HG02623 (cell line): ENCODE measurements around the gene SLC10A2.
A peak's percentile ranks its signal among the peaks of the same experiment; 100 is the strongest.
"Not testable (repeated sequence)": the region's sequence is repeated elsewhere in the genome, so short reads cannot be mapped to it uniquely, and the experiment has no call there.

ENCODE experiments used
- ATAC-seq: cut with Tn5 transposase; IDR thresholded peaks from one replicate; pipeline ENCODE4 v1.9.1; 2021; ENCODE audit warnings: moderate library complexity; ENCODE audit not compliant: unreplicated experiment

The SLC10A2 gene, protein sequence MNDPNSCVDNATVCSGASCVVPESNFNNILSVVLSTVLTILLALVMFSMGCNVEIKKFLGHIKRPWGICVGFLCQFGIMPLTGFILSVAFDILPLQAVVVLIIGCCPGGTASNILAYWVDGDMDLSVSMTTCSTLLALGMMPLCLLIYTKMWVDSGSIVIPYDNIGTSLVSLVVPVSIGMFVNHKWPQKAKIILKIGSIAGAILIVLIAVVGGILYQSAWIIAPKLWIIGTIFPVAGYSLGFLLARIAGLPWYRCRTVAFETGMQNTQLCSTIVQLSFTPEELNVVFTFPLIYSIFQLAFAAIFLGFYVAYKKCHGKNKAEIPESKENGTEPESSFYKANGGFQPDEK

DNA sequence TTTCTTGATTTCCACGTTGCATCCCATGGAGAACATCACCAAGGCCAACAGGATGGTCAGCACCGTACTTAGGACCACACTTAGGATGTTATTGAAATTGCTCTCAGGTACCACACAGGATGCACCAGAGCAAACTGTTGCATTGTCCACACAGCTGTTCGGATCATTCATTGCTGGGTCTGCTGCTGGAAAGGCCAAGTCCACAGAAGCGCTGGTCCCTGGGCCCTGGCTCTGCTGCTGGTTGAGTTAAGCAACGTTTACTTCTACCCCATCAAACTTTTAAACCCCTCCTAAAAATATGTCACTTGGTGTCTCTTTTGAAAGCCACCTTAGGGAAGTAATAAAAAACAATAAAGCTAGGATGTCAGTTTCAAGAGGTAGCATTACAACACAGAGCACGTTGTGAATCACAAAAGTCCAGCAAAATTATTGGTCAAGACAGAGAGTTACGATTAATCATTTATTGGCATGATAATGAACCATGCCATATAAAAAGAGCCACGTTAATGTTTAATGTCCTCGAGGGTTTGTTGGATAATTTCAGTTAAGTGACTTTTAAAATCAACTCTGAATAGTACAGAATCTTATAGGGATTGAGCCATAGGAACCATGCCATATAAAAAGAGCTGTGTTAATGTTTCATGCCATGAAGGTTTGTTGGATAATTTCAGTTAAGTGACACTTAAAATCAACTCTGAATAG is at the start of gene SLC10A2:
Gene SLC10A2, minus strand, starts transcription at position 339 of the 702 bp plus-strand sequence. Its CDS starts 168 bp downstream, at position 171.
- no peak for ATAC-seq

DNA sequence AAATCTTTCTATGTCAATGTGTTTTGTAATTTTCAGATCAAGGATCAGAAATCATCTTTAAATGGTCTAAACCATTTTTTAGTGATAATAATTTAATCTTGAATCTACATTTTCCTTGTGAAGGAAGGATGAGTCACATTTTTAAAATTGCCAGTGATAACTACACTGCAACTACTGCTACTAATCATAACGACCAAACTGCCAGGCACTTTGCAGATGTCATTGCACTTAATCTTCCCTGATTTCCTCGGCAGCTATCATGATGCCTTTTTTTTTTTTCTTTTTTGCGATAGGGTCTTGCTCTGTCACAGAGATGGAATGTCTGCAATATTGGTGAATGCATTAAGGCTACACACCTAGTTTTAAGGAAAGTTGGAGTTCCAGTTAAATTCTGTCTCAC is 41.4 kb upstream of the SLC10A2 start:
- no peak for ATAC-seq

DNA sequence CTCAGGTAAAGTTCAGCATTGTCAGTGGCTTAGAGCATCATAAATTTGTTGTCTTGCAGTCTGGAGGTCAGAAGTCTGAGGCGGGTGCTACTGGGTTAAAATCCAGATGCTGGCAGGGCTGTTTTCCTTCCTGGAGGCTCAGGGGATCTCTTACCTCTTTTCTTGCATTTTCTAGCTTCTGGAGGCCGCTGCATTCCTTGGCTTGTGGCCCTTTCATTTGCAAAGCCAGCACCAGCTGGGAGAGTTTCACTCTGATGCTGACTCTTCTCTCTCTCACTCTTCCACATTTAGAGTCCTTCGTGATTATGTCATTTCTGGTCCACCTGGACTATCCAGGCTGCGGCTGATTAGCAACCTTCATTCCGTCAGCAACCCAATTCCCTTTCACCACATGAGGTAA is 38.1 kb upstream of the SLC10A2 start:
- no peak for ATAC-seq

DNA sequence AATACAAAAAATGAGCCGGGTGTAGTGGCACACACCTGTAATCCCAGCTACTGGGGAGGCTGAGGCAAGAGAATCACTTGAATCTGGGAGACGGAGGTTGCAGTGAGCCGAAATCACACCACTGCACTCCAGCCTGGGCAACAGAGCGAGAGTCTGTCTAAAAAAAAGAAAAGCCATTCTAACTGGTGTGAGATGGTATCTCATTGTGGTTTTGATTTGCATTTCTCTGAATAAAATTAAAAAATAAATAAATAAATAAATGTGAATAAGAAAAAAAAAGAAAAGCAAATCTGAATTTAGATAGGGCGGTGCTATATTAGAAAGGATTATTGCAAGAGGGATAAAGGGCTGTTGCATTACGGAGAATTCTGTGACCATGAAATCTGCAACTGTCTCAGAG is 37.2 kb upstream of the SLC10A2 start:
- ATAC-seq, result not testable (repeated sequence)

DNA sequence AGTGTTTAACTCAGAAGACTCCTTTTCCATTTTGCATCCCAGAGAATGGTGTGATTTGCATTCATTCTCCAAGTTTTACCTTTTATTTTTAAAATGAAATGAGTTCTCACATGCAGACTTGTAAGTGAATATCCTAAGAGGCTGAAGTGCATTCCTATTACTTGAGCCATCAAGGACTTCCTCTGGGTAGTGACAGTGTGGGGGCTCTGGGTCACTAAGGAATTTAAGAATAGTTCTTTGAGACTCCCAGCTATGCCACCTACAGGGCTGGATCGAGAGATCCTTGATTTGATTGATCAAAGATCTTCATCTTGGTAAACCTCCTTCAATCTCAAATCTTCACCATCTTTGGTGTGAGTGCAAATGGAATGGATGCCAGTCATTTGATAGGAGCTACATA is 36.3 kb upstream of the SLC10A2 start:
- no peak for ATAC-seq

DNA sequence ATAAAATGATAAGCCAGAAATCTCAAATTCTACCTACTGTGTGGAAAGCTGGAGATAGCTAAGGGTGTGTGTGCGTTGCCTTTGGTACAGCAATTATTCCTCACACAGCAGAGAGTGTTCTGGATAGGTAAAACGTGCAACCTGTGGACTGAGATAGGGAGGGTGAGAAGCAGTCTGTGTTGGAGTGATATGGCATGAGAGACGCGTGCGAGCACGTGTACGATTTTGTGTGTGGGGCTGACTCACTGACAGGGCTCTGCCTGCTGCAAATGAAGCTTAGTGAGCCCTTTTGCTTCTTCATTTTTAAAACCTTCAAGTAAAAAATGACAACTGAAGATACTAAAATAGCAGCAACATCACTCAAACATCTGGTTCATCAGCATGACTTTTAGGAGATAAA is 35.7 kb upstream of the SLC10A2 start:
- no peak for ATAC-seq

DNA sequence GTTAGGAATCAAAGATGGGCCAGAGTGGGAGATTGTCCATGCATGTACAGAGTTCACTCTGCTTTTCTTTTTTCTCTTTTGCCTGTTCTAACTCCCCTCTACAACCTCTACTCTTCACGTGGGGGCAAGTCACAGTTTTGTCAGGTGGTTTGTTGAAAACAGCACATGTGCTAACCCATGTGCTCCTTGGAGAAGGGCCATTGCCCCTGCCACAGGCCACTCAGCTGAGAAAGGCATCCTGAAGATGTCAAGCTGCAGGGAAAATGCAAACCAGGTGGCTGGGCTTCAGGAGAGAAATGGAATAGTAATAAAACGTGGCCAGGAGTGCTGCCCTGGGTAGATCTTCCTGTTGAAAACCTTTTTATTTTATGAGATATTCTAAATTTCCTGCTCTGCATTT is 35.3 kb upstream of the SLC10A2 start:
- ATAC-seq, result no peak

DNA sequence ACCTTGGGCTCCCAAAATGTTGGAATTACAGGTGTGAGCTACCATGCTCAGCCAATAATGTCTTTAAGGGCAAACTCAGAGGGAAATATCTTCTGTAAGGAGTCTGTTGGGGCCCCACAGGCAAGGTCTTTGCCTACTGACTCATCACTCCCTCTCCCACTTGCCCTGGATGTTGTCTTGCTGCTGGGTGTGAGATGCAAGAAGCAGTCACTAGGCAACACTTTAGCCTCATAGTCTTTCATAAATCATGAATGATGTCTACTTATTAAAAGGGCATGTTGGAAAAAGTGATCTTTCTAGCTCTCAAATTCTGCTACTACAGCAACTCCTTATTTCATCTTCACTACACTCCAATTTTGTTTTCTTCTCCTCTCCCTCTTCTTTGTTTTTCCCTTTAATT is 34.6 kb upstream of the SLC10A2 start:
- no peak for ATAC-seq

DNA sequence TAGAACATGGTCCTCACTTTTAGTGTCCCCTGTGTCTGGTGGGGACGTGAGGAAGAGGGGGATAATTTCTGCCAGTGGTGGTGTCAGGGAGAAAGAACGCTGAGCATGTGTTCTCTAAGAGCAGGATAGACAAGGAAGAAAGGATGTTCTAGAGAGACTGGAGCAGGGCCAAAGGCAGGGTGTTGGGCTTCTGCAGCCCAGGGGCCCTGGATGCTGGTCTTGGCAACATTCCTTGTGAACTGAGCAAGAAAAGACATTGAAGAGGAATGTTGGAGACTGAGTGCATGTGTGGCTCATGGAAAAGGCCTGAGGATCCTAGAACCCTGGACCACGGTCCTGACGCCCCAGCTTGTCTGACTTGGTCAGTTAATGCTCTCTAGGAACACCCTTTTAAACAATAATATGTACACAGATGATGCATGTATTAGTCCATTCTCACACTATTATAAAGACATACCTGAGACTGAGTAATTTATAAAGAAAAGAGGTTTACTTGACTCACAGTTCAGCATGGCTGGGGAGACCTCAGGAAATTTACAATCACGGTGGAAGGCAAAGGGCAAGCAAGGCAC is 33.6 kb upstream of the SLC10A2 start:
- ATAC-seq, result no peak

DNA sequence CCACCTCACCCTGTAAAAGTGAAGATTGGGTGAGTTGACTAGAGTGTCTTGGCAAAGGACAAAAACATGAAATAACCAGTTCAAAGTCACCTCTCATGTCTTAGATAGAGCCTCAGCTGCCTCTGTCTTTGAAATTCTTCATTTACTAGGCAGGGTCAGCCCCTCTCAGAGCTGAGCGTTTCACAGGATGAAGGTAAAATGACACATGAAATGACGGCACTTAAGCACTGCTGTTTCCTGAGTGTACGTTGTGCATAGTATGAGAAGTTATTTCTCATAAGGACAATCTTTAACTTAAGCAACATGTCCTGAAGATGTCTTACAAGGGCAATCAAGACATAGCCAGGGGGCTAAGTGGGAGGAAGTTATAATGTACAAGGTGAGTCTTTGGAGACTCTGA is 32.3 kb upstream of the SLC10A2 start:
- no peak for ATAC-seq

DNA sequence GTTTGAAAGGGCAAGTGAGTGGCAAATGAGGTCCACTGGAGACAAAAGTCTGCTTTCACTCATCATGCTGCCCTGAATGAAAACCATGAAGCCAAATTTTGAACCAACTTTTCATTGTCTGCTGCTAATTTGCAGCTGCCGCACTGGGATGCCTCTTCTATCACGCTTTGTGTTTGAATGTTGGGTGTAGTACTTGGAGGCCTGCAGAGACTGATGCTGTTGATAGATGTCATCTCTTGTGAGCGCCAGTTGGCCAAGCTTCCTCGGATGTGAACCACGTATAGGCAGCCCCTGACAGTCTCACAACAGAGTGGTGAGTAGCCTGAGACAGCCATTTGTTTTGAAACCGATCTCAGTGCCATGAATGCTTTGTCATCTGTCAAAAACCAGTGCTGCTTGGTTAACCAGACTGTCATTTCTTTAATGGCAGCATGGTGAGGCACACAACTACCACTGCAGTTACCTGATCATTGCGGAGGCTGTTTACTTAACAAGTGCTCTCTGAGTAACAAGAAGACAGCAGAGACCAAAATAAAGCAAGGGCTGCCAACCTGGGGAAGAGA is 31.2 kb upstream of the SLC10A2 start:
- no peak for ATAC-seq

DNA sequence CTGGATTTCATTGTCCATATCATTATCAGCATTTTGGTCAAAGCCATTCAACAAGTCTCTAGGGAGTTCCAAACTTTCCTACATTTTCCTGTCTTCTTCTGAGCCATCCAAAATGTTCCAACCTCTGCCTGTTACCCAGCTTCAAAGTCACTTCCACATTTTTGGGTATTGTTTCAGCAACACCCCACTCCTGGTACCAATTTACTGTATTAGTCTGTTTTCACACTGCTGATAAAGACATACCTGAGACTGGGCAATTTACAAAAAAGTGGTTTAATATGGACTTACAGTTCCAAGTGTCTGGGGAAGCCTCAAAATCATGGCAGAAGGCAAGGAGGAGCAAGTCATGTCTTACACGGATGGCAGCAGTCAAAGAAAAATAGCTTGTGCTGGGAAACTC is 27.4 kb upstream of the SLC10A2 start:
- not testable (repeated sequence) for ATAC-seq

DNA sequence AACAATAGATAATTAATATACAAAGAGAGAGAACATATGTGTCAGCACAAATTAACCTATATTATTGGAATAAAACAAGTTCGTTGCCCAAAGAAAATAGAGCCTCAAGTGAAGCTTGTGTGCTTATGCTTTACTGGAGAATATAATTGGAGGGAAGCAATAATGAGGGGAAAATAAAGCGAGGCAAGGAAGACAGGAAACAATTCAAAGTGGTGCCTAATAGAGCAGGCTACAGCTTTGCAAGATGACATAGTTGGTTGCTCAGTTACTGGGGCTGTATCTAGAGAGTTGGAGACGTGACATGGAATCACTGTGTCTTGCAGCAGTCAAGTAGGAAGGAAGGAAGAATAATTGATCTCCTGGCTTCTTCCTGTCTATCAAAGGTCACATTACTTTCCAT is 21.1 kb upstream of the SLC10A2 start:
- no peak for ATAC-seq

DNA sequence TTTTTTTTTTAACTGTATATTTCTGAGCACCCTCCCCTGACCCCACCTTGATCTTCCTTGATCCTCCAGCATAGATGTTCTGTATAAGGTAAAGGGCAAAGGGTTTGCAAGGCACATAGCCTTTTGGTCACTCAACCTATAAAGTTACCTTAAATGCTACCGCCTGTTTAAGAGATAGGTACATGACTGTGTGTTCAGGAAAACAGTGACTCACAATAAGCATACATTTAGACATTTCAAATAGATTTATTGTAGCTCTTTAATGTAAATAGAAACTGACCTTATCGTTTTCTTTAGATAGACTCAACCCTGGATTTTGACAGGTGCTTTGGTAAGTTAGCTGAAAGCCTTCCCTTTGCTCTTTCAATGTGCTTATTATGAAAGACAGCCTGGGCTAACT is 15.2 kb upstream of the SLC10A2 start:
- ATAC-seq, result no peak

DNA sequence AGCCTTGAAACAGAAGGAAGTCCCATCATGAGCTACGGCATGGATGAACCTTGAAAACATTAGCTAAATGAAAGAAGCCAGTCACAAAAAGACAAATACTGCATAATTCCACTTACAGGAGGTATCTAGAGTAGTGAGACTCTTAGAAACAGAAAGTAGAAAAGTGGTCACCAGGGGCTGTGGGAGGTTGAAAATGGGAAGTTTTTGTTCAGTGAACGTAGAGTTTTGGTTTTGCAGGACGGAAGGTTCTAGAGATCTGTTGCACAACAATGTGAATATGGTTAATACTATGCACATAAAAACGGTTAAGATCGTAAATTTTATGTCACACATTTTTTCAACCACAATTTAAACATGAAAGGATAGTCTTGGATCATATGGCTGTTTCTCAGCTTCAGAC is 11.9 kb upstream of the SLC10A2 start:
- ATAC-seq, result peak; percentile 98

DNA sequence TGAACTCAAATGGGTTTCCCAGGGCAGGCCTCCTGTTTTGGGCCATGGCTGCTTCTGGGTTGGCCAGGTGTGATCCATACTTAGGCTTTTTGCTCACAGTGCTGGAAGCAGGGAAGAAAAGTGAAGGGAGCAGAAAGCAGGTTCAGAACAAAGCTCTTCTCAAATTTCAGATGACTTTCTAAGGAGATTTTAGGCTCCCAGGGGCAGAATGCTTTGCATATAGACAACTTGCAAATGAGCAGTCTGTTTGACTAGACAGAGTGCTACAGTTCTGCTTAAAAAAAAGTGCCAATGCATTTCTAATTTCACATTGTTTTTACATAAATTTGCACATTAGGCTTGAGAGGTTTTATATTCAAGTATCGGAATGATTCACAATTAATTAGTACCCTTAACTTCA is 2.6 kb upstream of the SLC10A2 start:
- ATAC-seq, result no peak

DNA sequence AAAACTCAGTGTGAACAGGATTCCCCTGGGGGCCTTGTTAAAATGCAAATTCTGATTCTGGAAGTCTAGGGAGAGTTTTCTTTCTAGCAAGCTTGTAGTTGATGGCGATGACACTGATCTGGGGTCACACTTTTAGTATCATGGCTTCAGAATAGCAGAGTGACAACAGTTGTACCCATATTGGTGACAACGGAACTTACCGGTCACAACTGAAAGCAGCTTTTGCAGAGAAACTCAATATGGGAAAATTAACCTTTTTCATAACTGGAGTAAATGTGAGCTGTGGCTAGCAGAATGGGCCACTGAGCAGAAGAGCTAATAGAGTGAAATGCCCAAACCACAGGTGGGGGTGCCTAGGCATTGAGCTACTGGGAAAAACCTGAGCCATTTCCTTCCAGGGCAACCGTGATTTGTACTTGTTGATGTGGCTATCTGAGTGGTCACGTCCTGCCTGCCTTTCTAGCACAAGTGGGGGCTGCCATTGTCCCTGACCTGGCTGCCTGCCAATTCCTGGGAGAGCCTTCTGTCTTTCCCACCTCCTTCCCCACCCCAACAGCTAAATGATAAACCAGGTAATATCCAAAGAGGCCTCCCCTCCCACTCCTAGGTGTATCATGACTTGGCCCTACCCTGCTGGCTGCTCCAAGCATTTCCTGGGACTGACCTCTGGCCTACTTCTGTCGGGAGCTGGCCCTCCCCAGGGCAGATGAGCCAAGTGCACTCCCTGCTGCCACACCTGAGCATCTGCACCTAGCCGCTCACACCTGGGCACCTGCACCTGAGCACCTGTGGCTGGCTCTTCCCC is 1.7 kb upstream of the SLC10A2 start:
- ATAC-seq, result peak; percentile 67

DNA sequence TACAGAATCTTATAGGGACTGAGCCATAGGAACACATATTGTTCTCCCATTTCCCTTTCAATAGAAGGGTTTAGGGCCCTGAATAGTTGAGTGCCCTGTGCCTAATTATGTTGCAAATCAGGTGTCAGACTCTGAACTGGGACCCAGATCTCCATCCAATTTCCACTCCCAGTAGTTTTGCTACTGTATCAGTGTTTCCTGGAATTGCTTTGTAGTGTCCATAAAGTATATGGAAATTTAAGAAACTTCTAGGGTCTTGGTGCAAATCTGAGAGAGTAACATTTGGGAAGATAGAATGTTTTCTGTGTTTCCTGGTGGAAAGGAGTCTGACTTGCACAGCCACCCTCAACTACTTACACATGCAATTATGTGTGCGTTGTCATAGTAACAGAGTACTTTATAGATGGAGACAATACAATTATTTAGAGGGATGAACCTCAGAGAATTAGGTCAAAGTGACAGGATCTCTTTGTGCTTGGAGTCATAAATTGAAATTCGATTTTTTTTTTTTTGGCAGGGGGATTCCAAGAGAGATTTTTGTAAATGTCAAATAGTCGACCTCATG is 646 bp upstream of the SLC10A2 start:
- ATAC-seq, result no peak

DNA sequence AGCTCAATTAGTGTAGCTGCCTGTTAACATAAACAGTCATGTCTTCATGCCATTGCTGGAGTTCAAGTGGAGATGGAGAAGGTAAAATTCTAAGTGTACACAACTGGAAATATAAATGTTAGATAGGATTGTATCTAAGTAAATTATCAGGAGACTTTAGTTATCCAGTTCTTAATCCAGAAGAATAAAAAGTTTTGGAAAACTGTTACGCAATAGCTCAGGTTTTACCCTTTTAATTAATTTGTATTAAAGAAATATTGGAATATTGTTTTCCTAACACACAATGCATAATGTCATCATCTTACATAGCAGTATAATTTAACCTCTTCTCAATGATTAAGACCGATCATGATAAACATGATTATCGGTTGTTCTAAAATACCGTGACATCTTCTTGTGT is 2.8 kb downstream of the SLC10A2 start:
- ATAC-seq, result no peak

DNA sequence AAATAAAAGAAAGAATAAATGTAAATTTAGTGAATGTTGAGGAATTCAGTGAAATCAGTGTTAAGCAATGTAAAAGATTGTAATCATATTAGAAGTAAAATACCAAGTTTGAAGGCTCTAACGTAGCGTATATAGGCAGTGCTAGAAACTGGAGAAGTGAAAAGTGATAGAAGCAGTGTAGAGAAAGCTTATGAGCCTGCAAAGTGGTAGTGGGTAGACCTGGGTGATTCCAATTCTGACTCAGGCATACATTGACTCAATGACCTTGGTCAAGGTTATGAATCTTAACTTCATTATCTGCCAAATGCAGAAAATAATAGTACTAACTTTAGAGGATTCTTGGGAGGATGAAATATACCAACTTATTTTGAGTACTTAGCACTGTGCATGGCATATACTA is 4.1 kb downstream of the SLC10A2 start:
- ATAC-seq, result peak; percentile 55

DNA sequence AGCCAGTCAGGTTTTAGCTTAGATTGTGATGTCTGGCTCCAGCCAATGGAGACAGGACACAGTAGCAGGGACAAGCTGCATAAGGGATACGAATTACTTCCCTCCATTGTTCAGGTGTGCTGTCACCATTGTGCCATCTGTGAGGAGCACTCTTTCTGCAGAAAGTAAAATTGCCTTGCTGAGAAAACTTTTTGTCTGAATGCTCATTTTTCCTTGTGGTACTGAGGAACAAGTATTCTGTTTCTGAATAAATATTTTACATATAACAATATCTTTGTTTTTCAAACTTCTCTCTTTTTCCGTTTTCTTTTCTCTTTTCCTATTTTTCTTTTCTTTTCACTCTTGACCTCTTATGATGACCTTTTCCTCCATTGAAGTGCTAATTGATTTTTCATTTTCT is 10.2 kb downstream of the SLC10A2 start:
- ATAC-seq, result no peak
